ENCODE measurements around the gene ARL4C. TPM values are rescaled to one million over a fixed set of nuclear protein-coding genes. Genes with fewer than 3 reads are reported as not detected.

ARL4C gene
- total RNA-seq, 1 donor from 2014 or later = 17.2 TPM

DNA sequence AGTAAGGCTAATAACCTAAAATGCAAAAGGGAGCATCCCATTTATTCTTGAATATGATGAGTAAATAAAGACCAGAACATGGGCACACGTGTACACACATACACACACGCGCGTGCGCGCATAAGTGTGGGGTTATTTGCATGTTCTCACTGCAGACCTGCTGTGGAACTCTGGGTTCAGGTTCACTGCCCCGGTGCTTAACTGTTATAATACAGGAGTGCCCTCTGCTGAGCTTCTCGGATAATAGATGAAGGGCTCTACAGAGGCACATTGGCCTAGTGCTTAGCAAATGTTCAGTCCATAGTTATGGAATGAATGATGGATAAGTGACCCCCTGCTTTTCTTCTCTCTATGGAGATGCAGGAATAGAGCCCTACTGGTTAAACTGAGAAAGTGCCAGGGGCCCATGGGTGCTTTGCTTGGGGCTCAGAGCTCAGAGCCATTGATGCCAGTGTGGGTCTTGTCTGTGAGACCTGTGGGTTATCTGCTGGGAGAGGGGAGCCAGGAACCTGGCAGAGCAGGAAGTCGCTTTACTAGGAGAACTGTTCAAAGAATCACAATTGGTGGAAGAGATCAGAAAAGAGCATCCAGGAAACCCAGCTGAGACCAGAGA is 3.6 kb upstream of the ARL4C start:
- DNase-seq = peak; percentile 47

GRCh38 chr2:234497594-234498235 is 834 bp upstream of the ARL4C start:
- no peak for DNase-seq

DNA sequence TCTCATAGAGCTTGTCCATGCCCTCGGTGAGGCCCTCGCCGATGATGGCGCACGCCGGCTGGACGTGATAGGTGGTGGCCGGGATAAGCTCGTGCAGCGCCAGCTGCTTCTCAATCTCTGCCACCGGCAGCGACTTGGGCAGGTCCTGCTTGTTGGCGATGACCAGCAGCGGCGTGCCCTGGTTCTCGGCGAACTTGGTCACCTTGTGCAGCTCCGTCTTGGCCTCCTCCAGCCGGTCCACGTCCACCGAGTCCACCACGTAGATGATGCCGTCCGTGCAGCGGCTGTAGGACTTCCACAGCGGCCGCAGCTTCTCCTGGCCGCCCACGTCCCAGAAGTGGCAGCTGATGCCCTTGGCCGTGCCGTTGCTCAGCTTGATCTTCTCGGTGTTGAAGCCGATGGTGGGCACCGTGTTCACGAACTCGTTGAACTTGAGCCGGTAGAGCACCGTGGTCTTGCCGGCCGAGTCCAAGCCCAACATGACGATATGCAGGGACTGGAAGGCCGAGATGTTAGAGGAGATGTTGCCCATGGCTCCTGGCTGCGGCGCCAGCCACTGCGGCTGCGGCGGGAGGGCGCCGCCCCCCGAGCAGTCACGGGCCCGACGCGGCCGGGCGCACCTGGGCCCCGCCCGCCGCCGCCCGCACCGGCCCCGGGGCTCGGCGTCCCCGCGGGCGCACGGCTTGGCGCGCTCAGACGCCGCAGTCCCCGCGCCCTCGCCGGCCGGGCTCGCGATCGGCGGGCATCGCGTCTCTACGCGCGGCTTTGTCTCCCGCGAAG is 636 bp downstream of the ARL4C start:
- DNase-seq = no peak

DNA sequence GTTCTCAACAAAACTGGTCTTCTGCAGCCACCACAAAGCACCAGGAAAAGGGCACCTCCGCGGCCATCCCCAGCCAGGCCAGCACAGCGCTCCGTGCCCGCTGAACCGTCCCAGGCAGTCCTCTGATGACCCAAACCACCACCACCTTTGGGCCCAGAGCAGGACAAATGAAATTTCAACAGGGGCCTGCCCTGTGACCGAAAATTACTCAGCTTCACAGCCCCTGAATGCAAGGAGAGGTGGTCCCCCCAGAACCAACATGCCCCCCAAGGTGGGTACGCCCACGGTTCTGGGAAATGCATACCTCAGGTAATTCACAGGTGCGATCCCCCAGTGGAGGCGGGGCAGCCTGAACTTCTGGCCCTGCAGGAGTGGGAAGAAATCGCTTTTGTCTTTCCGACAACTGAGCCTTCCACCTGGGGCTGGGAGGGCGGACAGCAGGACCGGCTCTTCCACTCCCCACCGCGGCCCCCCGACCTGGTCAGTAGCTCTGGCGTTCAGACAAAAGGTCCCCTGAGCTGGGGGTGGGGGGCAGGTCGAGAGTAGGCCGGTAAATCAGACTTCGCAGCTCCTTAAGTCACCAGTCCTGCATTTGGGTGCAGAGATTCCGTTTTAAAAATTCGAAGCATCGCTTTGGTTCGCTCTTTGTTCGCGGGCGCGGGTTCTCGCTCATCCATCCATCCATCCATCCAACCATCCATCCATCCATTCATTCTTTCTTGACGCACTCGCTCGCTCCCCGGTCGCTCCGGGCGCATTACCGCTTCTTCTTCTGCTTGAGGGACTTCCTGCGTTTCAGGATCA is 1.4 kb downstream of the ARL4C start:
- no peak for DNase-seq

DNA sequence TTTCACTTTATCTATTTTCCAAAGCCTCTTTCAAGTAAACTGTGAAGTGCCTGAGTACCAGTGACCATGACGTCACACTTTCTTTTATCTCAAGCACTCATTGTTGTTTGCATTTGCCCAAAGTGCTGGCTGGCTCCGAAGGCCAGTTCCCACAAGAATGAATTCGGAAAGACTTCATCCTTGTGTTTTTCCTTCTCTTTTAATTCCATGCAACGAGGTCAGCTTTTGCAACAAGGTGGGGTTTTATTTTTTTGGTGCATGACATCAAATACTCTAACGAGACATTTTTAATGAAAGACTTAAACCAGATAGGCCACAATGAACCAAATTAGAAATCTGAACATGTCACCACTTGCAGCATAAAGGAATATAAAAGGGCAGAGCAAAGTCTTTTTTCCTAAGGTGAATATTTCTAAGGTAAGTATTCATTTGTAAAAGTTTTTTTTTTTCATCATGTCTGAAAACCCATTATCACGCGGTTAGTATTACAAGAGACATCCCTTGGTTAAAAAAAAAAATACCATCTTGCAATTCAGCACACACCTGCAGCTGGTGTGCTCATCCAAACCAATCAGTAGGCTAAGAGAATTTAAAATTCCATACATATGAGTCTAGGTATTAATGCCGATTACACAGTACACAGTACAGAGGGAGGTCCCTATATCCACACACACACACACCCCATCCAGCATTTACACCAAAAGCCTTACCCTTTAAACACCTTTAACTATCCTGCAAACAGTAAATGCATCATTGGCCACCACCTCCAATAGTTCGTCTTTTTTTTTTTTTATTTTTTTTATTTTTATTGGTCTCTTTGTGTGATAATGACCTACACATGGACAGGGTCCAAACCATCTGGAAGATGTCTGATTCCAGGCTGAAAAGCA is 2.3 kb downstream of the ARL4C start:
- DNase-seq = peak; percentile 24

DNA sequence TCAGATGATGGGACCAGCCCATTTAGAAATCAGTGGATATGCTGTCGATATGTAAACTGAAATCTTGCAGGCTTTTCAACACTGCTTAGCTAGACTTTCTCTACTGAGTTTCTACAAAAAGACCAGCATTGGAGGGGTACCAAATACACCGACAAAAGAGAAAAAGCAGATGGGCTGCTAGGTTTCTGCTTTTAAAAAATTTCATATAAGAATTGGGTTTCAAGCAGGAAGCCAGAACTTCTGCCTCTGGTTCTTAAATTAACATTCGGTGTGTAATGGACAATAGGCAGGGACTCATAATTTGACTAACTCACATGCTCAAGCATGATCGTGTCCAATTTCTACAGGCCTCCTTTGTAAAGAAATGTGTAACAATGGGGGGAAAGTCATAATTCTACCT is 3.1 kb downstream of the ARL4C start:
- no peak for DNase-seq

GRCh38 chr2:234492717-234493485 is 4.0 kb downstream of the ARL4C start:
- DNase-seq = peak; percentile 44

GRCh38 chr2:234491897-234492296 is 5.0 kb downstream of the ARL4C start:
- DNase-seq = no peak

- DNase-seq = no peak
Measured at GRCh38 chr2:234491281-234491680, 5.6 kb downstream of the ARL4C start.

- peak; percentile 17 for DNase-seq
Measured at GRCh38 chr2:234490271-234491091, 6.4 kb downstream of the ARL4C start.

DNA sequence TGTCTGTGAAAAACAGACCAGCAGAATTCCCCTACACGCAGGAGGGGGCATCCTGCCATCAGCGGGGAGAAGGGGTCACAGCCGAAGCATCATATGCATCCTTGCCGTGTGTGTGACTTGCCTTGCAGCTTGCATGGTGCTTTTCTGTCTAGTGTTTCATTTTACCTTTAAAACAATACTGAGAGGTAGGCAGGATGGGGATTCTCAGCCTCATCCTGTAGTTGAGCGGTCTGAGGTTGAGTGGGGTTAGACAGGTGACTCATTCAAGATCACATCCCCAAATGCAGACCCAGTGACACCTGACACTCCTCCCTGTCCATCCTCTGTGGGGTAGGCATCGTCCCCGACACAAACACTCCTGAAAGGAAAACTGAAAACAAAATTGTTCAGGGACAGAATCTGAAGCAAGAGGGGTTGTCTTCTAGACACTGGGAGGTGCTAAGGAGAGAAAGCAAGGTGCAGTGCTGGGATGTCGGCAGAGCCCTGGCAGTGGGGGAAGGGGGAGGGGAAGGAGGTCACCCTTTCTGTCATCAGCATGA is 7.9 kb downstream of the ARL4C start:
- no peak for DNase-seq

DNA sequence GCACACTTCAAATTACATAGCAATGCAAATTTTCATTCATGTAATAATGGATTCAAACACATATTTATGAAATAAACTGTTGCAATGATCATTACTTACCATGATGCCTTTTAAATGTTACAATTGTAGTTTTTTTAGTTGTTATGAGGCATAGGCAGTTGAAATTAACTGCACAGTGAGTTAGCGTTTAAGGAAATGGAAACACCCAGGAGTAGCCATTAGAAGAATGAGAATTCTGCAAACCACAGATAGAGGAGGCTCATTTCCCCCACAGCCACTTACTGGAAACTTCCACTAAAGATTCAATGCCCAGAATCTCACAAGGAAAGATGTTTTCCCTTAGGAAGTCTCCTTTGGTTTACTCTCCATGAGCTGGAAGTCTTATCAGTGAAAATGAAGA is 8.4 kb downstream of the ARL4C start:
- no peak for DNase-seq

DNA sequence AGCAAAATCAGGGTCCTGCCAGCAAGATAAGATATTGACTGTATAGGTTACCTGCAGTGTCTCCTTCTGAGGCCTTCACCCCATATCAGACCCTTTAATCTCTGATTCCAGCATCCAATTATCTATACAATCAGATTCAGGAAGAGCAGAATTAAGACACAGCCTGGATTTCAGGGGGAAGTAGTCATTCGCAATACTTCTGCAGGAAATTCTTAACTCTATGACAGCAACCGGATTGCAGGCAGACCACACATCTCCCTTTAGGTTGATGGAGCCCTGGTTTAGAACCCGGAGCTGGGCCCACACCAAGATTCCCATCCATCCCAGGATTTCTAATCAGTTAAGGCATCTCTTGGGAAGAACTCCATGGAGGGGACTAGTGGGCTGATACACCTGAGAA is 9.5 kb downstream of the ARL4C start:
- DNase-seq = no peak

DNA sequence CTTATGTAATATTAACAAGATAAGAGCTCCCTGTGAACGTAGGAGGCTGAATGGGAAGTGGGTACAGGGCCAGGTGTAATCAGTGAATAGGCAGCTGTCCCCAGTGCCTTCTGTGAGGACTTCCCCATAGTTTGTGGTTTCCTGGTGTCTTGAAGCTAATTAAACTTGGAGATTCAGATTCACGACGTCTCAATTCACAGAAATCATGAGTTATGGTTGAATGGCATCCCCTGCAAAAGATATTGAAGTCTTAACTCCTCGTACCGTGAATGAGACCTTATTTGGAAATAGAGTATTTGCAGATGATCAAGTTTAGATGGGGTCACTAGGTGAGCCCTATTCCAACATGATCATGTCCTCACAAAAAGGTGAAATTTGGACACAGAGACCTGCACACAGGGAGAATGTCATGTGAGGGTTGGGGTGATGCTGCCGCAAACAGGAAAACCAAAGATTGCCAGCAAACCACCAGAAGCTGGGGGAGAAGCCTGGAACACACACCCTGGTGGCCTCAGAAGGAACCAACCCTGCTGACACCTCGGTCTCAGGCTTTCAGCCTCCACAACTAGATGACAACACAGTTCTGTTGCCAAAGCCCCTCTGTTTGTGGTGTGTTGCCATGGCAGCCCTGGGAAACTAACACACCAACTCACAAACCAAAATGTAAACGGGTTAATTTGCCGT is 13.2 kb downstream of the ARL4C start:
- DNase-seq = no peak

GRCh38 chr2:234481301-234481700 is 15.6 kb downstream of the ARL4C start:
- DNase-seq = no peak

DNA sequence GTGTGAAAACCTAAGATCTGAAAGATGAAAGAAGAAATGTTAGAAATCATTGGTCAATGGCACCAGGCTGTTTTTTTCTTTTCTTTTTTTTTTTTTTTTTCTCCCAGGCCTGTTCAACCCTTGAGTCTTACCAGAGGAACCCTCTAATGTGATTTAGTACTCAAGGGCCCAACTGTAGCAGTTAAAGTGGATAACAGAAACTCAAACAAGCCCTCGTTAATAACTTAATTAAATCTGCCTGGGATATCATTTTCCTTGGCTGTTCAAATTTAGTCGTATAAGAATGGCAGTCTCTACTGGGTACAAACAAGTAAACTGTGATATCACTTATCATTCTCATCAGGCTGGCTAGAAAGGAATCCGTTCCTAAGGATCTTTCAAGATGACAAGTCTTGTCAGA is 16.5 kb downstream of the ARL4C start:
- no peak for DNase-seq

DNA sequence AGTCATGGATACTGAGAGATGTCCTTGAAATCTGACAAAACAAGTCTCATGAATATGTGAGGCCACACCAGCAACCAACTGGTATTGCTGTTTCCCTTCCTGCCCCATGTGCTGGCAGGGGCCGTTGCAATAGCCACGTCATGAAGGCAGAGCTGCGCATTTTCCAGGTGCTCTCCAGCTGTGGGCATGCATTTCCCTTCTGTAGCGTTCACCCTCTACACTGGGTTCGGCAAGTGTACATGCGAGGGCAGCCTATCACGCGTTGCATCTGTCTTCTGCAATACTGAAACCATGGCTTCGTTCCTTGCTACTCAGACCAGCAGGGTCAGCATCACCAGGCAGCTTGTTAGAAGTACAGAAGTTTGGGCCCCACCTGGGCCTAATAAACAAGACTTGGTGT is 17.4 kb downstream of the ARL4C start:
- no peak for DNase-seq

- no peak for DNase-seq
Measured at GRCh38 chr2:234478121-234478858, 18.6 kb downstream of the ARL4C start.
